DMS79 treated with DMSO at 0.1 percent for 48 hours (cell line): ENCODE measurements around the gene TWNK.
"Not testable (repeated sequence)": the region's sequence is repeated elsewhere in the genome, so short reads cannot be mapped to it uniquely, and the experiment has no call there.

ENCODE experiments used
- DNase-seq: peaks from one replicate; lab custom pipeline; 2025; lab: John Stamatoyannopoulos, UW

TWNK gene

GRCh38 chr10:101030496-101031127, 43.3 kb downstream of the TWNK start:
- no peak for DNase-seq

DNA sequence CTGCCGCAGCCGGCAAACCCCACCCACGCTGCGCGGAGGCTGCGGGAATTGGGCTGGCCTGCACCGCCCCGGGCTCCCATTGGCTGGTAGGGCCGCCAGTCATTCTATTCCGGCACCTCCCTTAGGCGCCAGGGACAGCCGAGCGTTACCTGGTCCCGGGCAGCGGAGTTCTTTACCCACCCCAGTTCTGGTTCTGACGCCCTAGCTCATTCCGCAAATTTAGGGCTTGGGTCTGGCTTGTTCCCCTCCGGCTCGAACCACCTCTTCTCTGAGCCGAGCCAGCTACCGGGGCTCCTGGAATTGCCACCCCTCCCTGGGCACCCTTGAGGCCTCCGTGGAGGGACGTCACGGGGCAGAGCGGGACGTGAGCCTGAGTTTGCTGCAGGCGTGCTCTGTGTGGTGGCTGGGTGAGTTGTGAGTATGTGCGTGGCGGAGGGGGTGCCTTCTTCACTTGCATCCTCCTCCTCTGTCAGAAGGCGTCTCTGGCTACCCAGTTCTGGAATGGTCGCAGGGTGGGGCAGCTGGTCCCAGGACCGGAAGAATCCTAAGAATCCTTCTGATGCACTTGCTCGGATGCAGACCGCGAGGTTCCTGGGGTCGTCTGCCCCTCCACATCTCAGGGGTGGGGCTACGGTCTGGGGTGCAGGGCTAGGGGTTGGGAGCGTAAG, 43.9 kb downstream of the TWNK start, which contains the start of the genes PDZD7 and SFXN3:
Gene PDZD7, minus strand, starts transcription at position 2 of the 668 bp plus-strand sequence. CDS start 910 bp downstream, outside the sequence.
Gene SFXN3, plus strand, starts transcription at position 107 of the 668 bp plus-strand sequence. CDS start 3,461 bp downstream, outside the sequence.
- peak; percentile 60 for DNase-seq

- peak; percentile 28 for DNase-seq
These were observed 44.7 kb downstream of the TWNK start for GRCh38 chr10:101031796-101032636.

- peak; percentile 17 for DNase-seq
These were observed 45.4 kb downstream of the TWNK start for GRCh38 chr10:101032637-101033224.

DNA sequence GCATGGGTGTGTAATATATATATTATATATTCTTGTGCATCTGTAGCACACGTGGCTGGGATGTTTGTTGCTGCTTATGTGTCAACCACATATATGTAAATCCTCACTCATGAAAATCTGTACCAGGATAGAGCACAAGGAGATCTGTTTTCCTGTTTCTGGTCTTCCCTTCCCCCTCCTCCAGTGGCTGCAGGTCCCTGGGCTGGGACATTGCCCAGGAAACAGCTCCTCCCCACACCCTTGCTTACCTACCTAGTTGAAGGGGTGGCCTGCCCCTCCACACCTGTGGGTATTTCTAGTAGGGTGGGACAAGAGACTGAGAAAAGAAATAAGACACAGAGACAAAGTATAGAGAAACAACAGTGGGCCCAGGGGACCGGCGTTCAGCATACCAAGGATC, 45.9 kb downstream of the TWNK start:
- DNase-seq: no peak

GRCh38 chr10:101034404-101034803, 47.1 kb downstream of the TWNK start:
- not testable (repeated sequence) for DNase-seq

- DNase-seq: no peak
These were observed 48.0 kb downstream of the TWNK start for GRCh38 chr10:101035314-101035713.

- DNase-seq: no peak
These were observed 48.8 kb downstream of the TWNK start for GRCh38 chr10:101035916-101036702.

DNA sequence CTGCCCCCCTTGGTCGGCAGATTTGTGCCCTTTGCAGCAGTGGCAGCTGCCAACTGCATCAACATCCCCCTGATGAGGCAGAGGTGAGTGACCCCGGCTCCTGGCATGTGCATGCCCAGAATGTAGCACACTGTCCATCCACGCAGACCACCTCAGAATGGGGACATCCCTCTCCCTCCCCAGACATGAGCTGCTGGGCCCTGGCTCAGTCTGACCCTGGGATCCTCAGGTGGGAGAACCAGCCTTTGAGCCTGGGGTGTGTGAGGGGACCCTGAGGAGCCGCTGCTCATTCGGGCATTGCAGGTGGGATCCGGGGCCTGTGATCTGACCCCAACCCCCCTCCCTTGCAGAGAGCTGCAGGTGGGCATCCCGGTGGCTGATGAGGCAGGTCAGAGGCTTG, 49.4 kb downstream of the TWNK start:
- no peak for DNase-seq

GRCh38 chr10:101038484-101038883, 51.1 kb downstream of the TWNK start:
- DNase-seq: no peak

DNA sequence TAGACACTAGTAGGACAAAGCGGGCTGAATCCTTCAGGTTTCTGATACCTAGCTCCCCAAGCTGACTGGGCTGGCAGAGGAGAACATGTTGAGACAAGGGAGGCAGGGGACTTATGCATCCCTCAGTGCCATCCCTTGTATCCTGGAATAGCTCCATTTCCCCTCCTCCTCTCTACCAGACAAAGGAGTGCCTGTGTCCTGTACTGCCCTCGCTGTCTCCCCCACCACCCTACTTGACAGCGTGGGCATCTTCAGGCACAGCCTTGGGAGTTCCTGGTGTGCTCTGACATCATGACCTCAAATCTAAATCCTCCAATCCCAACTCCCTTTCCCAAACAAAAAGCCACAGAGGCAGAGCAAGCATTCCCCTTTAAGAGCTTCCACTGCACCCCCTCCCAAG, 52.7 kb downstream of the TWNK start:
- DNase-seq: no peak

GRCh38 chr10:101040851-101041250, 53.5 kb downstream of the TWNK start:
- no peak for DNase-seq

DNA sequence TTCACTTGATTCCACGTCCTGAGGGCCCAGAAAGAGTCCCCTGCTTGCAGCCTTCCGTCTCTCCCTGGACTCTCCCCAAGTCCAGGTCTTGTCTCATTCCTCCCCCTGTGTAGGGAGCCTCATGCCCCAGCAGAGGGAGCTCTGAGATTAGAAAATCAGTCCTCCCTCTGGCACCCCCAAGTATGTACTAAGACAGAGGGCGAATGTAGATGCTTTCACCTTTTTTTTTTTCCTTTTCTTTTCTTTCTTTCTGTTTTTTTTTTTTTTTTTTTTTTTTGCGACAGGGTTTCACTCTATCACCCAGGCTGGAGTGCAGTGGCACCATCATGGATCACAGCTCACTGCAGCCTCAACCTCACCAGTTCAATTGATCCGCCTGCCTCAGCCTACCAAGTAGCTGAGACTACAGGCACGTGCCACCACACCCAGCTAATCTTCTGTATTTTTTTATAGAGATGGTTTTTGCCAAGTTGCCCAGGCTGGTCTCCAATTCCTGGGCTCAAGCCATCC, 54.0 kb downstream of the TWNK start:
- peak; percentile 52 for DNase-seq

DNA sequence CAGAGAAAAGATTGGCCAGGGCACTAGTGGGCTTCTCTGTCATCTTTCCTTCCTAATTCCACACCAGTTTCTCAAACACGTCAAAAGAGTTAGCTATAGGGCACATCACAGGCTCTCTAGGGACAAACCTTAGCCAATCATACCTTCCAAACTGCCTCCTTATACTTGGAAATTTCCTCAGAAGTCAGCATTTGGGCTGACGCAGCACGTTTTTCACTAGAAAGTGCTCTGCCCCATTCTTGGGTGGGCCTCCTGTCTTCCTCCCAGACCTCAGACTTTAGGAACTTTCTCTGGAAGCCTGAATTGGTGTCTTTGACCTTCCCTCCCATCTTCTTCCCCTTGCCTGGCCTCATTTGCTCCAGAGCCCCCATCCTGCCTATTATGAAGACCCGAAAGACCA, 54.8 kb downstream of the TWNK start:
- no peak for DNase-seq

GRCh38 chr10:101042667-101043362, 55.5 kb downstream of the TWNK start:
- peak; percentile 81 for DNase-seq

DNA sequence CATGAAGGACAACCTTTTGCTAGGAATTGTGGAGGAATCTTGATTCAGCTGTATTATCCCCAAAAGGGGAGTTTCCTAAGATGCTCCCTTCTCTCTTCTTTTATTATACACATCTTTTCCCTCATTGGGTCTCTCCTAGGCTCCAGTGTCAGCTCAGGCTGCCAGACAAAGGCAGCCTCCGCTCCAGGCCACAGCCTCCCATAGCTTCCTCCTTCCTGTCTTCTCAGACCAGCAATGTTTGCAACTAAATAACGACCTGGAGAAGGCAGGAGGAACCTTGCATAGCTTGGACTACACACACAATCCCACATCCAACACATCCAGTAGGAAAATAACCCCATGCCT, 56.0 kb downstream of the TWNK start:
- peak; percentile 34 for DNase-seq
